GM23338 (cell line): ENCODE results near the gene AFF2.

ENCODE experiments used
- CREB1 ChIP-seq: fragments of 250-450 bp; sonication (Bioruptor Pico); IDR thresholded peaks from 2 replicates; pipeline ENCODE4 v1.5.0; 2020; ENCODE audit warnings: low read depth, mild to moderate bottlenecking, moderate library complexity
- EZH2 ChIP-seq: fragments of 200-600 bp; sonication (generic); IDR thresholded peaks from one replicate; pipeline ENCODE4 v1.8.0; 2017; ENCODE audit warnings: antibody characterized with exemption, mild to moderate bottlenecking, low read depth; ENCODE audit not compliant: unreplicated experiment
- EZH2phosphoT487 ChIP-seq: fragments of 200-600 bp; sonication (generic); IDR thresholded peaks from one replicate; pipeline ENCODE4 v1.8.1; 2018; ENCODE audit warnings: antibody characterized with exemption; ENCODE audit not compliant: unreplicated experiment
- JUNB ChIP-seq: IDR thresholded peaks from one replicate; pipeline ENCODE4 v1.6.1; 2016; ENCODE audit warnings: antibody characterized with exemption; ENCODE audit not compliant: unreplicated experiment
- NANOG ChIP-seq: IDR thresholded peaks from 2 replicates; pipeline ENCODE4 v1.6.1; 2016; ENCODE audit warnings: antibody characterized with exemption, borderline replicate concordance
- POLR2AphosphoS5 ChIP-seq: IDR thresholded peaks from 2 replicates; pipeline ENCODE4 v1.6.1; 2016; ENCODE audit warnings: antibody characterized with exemption, low read depth
- STAT1 ChIP-seq: IDR thresholded peaks from one replicate; pipeline ENCODE4 v1.6.1; 2016; ENCODE audit warnings: antibody characterized with exemption; ENCODE audit not compliant: unreplicated experiment
- ZNF114 ChIP-seq: fragments of 250-450 bp; sonication (Bioruptor Pico); IDR thresholded peaks from 2 replicates; pipeline ENCODE4 v1.5.0; 2020; ENCODE audit warnings: mild to moderate bottlenecking, moderate library complexity
- ZNF331 ChIP-seq: fragments of 250-450 bp; sonication (Bioruptor Pico); IDR thresholded peaks from 2 replicates; pipeline ENCODE4 v1.5.0; 2020; ENCODE audit warnings: low read depth, mild to moderate bottlenecking, moderate library complexity
- TF ChIP-seq, protein P1 (sequence below), 2 experiments: fragments of 200-600 bp in 1 of 2; sonication (generic) in 1 of 2; conservative IDR thresholded peaks; 2 replicates each; pipeline versions ENCODE4 v1.5.1 to v1.6.1; 2016 to 2017; ENCODE audit warnings: antibody characterized with exemption in 2 of 2, low read depth in 2 of 2, mild to moderate bottlenecking in 2 of 2, moderate library complexity in 1 of 2
- TF ChIP-seq, protein P2 (sequence below): IDR thresholded peaks from one replicate; pipeline ENCODE4 v1.6.1; 2018; ENCODE audit warnings: antibody characterized with exemption; ENCODE audit not compliant: unreplicated experiment
- TF ChIP-seq, protein P3 (sequence below): IDR thresholded peaks from 2 replicates; pipeline ENCODE4 v1.6.1; 2016; ENCODE audit warnings: antibody characterized with exemption
- TF ChIP-seq, protein P4 (sequence below): fragments of 250-450 bp; sonication (Bioruptor Pico); IDR thresholded peaks from 2 replicates; pipeline ENCODE4 v1.5.0; 2020; ENCODE audit warnings: mild to moderate bottlenecking, moderate library complexity

DNA sequence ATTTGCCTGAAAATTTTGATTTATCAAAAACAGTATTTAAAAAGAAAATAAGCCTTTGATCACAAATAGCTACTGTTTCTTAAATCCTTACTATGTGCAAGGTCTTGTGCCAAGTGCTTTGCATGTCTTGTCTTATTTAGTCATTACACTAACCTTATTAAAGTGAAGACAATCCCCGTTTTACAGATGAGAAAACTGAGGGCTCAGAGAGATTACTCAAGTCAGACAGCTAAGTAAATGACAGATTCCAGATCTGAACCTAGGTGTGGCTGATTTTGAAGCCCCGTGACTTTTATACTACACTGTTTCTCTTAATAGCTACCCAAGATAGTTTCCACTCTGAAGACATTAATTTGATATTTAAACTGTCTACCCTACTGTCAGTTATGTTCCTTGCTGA, 38.2 kb downstream of the AFF2 start:
- TF ChIP-seq, protein P1, sequence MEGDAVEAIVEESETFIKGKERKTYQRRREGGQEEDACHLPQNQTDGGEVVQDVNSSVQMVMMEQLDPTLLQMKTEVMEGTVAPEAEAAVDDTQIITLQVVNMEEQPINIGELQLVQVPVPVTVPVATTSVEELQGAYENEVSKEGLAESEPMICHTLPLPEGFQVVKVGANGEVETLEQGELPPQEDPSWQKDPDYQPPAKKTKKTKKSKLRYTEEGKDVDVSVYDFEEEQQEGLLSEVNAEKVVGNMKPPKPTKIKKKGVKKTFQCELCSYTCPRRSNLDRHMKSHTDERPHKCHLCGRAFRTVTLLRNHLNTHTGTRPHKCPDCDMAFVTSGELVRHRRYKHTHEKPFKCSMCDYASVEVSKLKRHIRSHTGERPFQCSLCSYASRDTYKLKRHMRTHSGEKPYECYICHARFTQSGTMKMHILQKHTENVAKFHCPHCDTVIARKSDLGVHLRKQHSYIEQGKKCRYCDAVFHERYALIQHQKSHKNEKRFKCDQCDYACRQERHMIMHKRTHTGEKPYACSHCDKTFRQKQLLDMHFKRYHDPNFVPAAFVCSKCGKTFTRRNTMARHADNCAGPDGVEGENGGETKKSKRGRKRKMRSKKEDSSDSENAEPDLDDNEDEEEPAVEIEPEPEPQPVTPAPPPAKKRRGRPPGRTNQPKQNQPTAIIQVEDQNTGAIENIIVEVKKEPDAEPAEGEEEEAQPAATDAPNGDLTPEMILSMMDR (conservative IDR thresholded peaks at IDR 0.05; ENCODE audit: low read depth in 2 of 2) = no peak
- TF ChIP-seq POLR2AphosphoS5 (no peak), ZNF331 (no peak), EZH2 (no peak), CREB1 (CRISPR knock-in tag) (no peak), EZH2phosphoT487 (no peak), ZNF114 (CRISPR knock-in tag) (no peak), JUNB (no peak), NANOG (no peak), STAT1 (no peak)
- TF ChIP-seq, protein P2, sequence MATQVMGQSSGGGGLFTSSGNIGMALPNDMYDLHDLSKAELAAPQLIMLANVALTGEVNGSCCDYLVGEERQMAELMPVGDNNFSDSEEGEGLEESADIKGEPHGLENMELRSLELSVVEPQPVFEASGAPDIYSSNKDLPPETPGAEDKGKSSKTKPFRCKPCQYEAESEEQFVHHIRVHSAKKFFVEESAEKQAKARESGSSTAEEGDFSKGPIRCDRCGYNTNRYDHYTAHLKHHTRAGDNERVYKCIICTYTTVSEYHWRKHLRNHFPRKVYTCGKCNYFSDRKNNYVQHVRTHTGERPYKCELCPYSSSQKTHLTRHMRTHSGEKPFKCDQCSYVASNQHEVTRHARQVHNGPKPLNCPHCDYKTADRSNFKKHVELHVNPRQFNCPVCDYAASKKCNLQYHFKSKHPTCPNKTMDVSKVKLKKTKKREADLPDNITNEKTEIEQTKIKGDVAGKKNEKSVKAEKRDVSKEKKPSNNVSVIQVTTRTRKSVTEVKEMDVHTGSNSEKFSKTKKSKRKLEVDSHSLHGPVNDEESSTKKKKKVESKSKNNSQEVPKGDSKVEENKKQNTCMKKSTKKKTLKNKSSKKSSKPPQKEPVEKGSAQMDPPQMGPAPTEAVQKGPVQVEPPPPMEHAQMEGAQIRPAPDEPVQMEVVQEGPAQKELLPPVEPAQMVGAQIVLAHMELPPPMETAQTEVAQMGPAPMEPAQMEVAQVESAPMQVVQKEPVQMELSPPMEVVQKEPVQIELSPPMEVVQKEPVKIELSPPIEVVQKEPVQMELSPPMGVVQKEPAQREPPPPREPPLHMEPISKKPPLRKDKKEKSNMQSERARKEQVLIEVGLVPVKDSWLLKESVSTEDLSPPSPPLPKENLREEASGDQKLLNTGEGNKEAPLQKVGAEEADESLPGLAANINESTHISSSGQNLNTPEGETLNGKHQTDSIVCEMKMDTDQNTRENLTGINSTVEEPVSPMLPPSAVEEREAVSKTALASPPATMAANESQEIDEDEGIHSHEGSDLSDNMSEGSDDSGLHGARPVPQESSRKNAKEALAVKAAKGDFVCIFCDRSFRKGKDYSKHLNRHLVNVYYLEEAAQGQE = no peak
- TF ChIP-seq, protein P3, sequence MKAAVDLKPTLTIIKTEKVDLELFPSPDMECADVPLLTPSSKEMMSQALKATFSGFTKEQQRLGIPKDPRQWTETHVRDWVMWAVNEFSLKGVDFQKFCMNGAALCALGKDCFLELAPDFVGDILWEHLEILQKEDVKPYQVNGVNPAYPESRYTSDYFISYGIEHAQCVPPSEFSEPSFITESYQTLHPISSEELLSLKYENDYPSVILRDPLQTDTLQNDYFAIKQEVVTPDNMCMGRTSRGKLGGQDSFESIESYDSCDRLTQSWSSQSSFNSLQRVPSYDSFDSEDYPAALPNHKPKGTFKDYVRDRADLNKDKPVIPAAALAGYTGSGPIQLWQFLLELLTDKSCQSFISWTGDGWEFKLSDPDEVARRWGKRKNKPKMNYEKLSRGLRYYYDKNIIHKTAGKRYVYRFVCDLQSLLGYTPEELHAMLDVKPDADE = no peak
- TF ChIP-seq, protein P4, sequence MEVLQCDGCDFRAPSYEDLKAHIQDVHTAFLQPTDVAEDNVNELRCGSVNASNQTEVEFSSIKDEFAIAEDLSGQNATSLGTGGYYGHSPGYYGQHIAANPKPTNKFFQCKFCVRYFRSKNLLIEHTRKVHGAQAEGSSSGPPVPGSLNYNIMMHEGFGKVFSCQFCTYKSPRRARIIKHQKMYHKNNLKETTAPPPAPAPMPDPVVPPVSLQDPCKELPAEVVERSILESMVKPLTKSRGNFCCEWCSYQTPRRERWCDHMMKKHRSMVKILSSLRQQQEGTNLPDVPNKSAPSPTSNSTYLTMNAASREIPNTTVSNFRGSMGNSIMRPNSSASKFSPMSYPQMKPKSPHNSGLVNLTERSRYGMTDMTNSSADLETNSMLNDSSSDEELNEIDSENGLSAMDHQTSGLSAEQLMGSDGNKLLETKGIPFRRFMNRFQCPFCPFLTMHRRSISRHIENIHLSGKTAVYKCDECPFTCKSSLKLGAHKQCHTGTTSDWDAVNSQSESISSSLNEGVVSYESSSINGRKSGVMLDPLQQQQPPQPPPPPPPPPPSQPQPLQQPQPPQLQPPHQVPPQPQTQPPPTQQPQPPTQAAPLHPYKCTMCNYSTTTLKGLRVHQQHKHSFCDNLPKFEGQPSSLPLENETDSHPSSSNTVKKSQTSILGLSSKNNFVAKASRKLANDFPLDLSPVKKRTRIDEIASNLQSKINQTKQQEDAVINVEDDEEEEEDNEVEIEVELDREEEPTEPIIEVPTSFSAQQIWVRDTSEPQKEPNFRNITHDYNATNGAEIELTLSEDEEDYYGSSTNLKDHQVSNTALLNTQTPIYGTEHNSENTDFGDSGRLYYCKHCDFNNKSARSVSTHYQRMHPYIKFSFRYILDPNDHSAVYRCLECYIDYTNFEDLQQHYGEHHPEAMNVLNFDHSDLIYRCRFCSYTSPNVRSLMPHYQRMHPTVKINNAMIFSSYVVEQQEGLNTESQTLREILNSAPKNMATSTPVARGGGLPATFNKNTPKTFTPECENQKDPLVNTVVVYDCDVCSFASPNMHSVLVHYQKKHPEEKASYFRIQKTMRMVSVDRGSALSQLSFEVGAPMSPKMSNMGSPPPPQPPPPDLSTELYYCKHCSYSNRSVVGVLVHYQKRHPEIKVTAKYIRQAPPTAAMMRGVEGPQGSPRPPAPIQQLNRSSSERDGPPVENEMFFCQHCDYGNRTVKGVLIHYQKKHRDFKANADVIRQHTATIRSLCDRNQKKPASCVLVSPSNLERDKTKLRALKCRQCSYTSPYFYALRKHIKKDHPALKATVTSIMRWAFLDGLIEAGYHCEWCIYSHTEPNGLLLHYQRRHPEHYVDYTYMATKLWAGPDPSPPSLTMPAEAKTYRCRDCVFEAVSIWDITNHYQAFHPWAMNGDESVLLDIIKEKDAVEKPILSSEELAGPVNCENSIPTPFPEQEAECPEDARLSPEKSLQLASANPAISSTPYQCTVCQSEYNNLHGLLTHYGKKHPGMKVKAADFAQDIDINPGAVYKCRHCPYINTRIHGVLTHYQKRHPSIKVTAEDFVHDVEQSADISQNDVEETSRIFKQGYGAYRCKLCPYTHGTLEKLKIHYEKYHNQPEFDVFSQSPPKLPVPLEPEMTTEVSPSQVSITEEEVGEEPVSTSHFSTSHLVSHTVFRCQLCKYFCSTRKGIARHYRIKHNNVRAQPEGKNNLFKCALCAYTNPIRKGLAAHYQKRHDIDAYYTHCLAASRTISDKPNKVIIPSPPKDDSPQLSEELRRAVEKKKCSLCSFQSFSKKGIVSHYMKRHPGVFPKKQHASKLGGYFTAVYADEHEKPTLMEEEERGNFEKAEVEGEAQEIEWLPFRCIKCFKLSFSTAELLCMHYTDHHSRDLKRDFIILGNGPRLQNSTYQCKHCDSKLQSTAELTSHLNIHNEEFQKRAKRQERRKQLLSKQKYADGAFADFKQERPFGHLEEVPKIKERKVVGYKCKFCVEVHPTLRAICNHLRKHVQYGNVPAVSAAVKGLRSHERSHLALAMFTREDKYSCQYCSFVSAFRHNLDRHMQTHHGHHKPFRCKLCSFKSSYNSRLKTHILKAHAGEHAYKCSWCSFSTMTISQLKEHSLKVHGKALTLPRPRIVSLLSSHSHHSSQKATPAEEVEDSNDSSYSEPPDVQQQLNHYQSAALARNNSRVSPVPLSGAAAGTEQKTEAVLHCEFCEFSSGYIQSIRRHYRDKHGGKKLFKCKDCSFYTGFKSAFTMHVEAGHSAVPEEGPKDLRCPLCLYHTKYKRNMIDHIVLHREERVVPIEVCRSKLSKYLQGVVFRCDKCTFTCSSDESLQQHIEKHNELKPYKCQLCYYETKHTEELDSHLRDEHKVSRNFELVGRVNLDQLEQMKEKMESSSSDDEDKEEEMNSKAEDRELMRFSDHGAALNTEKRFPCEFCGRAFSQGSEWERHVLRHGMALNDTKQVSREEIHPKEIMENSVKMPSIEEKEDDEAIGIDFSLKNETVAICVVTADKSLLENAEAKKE (CRISPR knock-in tag) = no peak
